HL-60 (cell line): ENCODE results near the gene LMOD2.

Source experiments
- DNase-seq, 2 experiments: peaks; one replicate each; pipeline ENCODE4 v3.0.0-alpha.2; 2010 to 2020; ENCODE audit warnings: low read depth in 1 of 2, low spot score in 1 of 2
- H3K27ac ChIP-seq: fragments of 250-450 bp; sonication (Bioruptor Pico); replicated peaks from 2 replicates; pipeline ENCODE4 v1.5.1; 2020; ENCODE audit warnings: mild to moderate bottlenecking, moderate library complexity
- H3K27me3 ChIP-seq: fragments of 250-450 bp; sonication (Bioruptor Pico); 2 replicates; pipeline ENCODE4 v1.5.1; 2021; ENCODE audit warnings: mild to moderate bottlenecking, moderate library complexity; ENCODE audit not compliant: insufficient read depth, poor library complexity, severe bottlenecking
- H3K4me3 ChIP-seq: replicated peaks from 2 replicates; pipeline ENCODE4 v1.5.1; 2011; ENCODE audit warnings: mild to moderate bottlenecking, control low read depth, low read length; ENCODE audit not compliant: insufficient read depth
- GABPA ChIP-seq: IDR thresholded peaks from 2 replicates; pipeline ENCODE4 v1.6.1; 2012; ENCODE audit warnings: low read depth
- POLR2AphosphoS5 ChIP-seq: IDR thresholded peaks from 2 replicates; pipeline ENCODE4 v1.6.1; 2012; ENCODE audit warnings: low read depth
- REST ChIP-seq: IDR thresholded peaks from 2 replicates; pipeline ENCODE4 v1.6.1; 2012; ENCODE audit warnings: low read depth; ENCODE audit not compliant: insufficient replicate concordance
- SPI1 ChIP-seq: IDR thresholded peaks from 2 replicates; pipeline ENCODE4 v1.6.1; 2012; ENCODE audit warnings: low read depth, mild to moderate bottlenecking, borderline replicate concordance
- TF ChIP-seq, protein P1 (sequence below): IDR thresholded peaks from one replicate; pipeline ENCODE4 v1.5.1; 2011; ENCODE audit warnings: low read length, control low read depth, inconsistent platforms; ENCODE audit not compliant: insufficient read depth

Gene LMOD2

DNA sequence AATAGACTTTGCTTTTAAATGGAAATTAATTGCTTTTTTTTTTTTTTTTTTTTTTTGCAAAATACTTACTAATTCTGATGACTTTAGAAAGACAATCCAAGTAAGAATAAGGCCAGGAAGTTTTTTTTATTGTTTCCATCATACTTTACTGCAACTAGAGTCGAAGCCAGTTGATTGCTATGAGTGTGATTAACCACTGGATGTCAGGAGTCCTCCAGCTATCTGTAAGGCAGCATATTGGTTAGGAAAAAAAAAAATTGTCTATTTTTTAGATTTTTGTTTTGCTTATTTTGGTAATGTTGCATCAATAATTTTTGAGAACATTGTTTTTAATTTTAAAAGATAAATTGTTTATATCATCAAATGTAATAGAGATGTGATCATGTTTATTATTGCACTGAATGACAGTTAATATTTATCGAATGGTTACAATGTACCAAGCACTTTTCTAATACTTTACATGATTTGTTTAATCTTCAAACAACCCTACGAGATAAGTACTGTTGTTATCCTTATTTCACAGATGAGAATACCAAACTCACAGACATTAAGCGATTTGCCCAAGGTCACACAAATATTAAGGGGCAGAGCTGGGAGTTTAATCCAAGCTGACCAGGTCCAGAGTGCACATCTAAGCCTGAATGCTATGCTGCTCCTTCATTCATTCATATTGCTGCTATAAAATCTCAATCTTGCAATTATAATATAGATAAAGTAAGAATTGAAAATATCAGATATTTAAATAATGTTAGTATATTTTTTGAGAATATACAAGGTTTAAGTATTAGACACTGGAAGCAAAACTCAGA lies 19.9 kb upstream of the LMOD2 start:
- no peak for DNase-seq
- no peak overlapping the region for H3K4me3 ChIP-seq
- no peak overlapping the region for H3K27ac ChIP-seq
- no peaks in the 10 kb centered on the region for H3K27me3 ChIP-seq
- TF ChIP-seq, protein P1, sequence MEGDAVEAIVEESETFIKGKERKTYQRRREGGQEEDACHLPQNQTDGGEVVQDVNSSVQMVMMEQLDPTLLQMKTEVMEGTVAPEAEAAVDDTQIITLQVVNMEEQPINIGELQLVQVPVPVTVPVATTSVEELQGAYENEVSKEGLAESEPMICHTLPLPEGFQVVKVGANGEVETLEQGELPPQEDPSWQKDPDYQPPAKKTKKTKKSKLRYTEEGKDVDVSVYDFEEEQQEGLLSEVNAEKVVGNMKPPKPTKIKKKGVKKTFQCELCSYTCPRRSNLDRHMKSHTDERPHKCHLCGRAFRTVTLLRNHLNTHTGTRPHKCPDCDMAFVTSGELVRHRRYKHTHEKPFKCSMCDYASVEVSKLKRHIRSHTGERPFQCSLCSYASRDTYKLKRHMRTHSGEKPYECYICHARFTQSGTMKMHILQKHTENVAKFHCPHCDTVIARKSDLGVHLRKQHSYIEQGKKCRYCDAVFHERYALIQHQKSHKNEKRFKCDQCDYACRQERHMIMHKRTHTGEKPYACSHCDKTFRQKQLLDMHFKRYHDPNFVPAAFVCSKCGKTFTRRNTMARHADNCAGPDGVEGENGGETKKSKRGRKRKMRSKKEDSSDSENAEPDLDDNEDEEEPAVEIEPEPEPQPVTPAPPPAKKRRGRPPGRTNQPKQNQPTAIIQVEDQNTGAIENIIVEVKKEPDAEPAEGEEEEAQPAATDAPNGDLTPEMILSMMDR: peak; percentile 18
- no peak for TF ChIP-seq REST

DNA sequence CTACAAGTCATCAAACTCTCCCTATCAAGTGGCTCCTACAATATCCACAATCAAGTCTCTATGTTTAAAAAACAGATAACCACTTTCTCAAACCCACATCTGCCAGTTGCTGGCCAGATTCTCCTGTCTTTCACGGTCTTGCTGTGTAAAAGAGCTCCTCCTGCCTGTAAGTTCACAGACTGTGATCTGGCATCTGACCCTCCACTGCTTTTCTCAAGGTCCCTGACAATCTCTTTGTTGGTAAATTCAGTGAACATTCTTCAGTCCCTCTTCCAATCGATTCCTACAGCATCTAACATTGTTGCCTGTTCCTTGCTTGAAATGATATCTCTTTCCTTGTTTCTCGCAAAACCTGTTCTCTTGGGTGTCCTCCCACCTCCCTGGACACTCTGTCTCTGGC lies 18.5 kb upstream of the LMOD2 start:
- Histone ChIP-seq H3K27me3 (no peaks in the 10 kb centered on the region), H3K4me3 (no peak overlapping the region), H3K27ac (no peak overlapping the region)
- no peak for DNase-seq
- TF ChIP-seq GABPA: no peak
- TF ChIP-seq, protein P1: no peak

- Histone ChIP-seq H3K27me3 (no peaks in the 10 kb centered on the region), H3K4me3 (no peak overlapping the region), H3K27ac (no peak overlapping the region)
- no peak for DNase-seq
- TF ChIP-seq SPI1 (no peak), GABPA (no peak)
Observed at GRCh38 chr7:123637878-123638277, 17.8 kb upstream of the LMOD2 start.

GRCh38 chr7:123639631-123640030 lies 16.0 kb upstream of the LMOD2 start:
- TF ChIP-seq, protein P1: no peak
- TF ChIP-seq GABPA: no peak
- TF ChIP-seq POLR2AphosphoS5: no peak
- TF ChIP-seq SPI1: no peak
- no peak for TF ChIP-seq REST
- DNase-seq: no peak
- Histone ChIP-seq H3K4me3 (no peak overlapping the region), H3K27me3 (no peaks in the 10 kb centered on the region), H3K27ac (no peak overlapping the region)
